NCI-H2081 (cell line): ENCODE results near the gene CDK9.

Experiments used
- DNase-seq, 2 experiments: peaks; one replicate each; lab custom pipeline; 2025; lab: John Stamatoyannopoulos, UW

CDK9 gene

GRCh38 chr9:127803507-127804352 is 17.9 kb downstream of the CDK9 start:
- peak in 1 of 2 experiments; percentile 40 for DNase-seq

GRCh38 chr9:127805620-127806019 is 19.8 kb downstream of the CDK9 start:
- peak in 1 of 2 experiments; percentile 10 for DNase-seq

GRCh38 chr9:127806871-127807270 is 21.0 kb downstream of the CDK9 start:
- no peak for DNase-seq

GRCh38 chr9:127808347-127809001 is 22.6 kb downstream of the CDK9 start:
- no peak for DNase-seq

- no peak for DNase-seq
Measured at GRCh38 chr9:127809002-127809539, 23.2 kb downstream of the CDK9 start.

GRCh38 chr9:127809540-127810377 is 23.9 kb downstream of the CDK9 start:
- DNase-seq: no peak

- DNase-seq: no peak
Measured at GRCh38 chr9:127810378-127811187, 24.7 kb downstream of the CDK9 start.

- no peak for DNase-seq
Measured at GRCh38 chr9:127812011-127812410, 26.2 kb downstream of the CDK9 start.

GRCh38 chr9:127812936-127813675 is 27.3 kb downstream of the CDK9 start:
- no peak for DNase-seq

- no peak for DNase-seq
Measured at GRCh38 chr9:127813686-127814226, 27.9 kb downstream of the CDK9 start.

- DNase-seq: no peak
Measured at GRCh38 chr9:127814619-127815511, 29.0 kb downstream of the CDK9 start.

- no peak for DNase-seq
Measured at GRCh38 chr9:127815512-127816361, 29.9 kb downstream of the CDK9 start.

- no peak for DNase-seq
Measured at GRCh38 chr9:127816362-127816725, 30.5 kb downstream of the CDK9 start.

GRCh38 chr9:127816728-127817127 is 30.9 kb downstream of the CDK9 start:
- no peak for DNase-seq

- no peak for DNase-seq
Measured at GRCh38 chr9:127817881-127818434, 32.1 kb downstream of the CDK9 start.

GRCh38 chr9:127818574-127818973 is 32.7 kb downstream of the CDK9 start:
- no peak for DNase-seq

- no peak for DNase-seq
Measured at GRCh38 chr9:127822108-127822507, 36.3 kb downstream of the CDK9 start.
